SU-DHL-6 (cell line): Measurements from ENCODE around the gene SURF2.
"Not testable (repeated sequence)": the region's sequence is repeated elsewhere in the genome, so short reads cannot be mapped to it uniquely, and the experiment has no call there.

Source experiments
- H2AFZ ChIP-seq: fragments of 200-600 bp; sonication (generic); 2 replicates; pipeline ENCODE4 v1.6.1; 2014; ENCODE audit warnings: low read depth, mild to moderate bottlenecking, moderate library complexity, mixed read lengths, antibody characterized with exemption, low read length; ENCODE audit not compliant: severe bottlenecking
- H3F3A ChIP-seq: fragments of 200-600 bp; shearing (Covaris generic); 2 replicates; pipeline ENCODE4 v1.6.0; 2016; ENCODE audit warnings: antibody characterized with exemption, mild to moderate bottlenecking; ENCODE audit not compliant: insufficient read depth
- H3K27ac ChIP-seq: fragments of 200-600 bp; sonication (generic); 2 replicates; pipeline ENCODE4 v1.5.1; 2016; ENCODE audit warnings: low read depth, mild to moderate bottlenecking, low read length, moderate library complexity, mixed read lengths
- H3K27me3 ChIP-seq: fragments of 200-600 bp; sonication (generic), shearing (Covaris generic); 2 replicates; pipeline ENCODE4 v1.6.0; 2014; ENCODE audit warnings: mild to moderate bottlenecking, low read length
- H3K36me3 ChIP-seq: fragments of 200-600 bp; sonication (generic); 2 replicates; pipeline ENCODE4 v1.6.1; 2014; ENCODE audit warnings: mild to moderate bottlenecking, low read length, mixed read lengths
- H3K4me2 ChIP-seq: fragments of 300-600, 200-600 bp; shearing (Covaris generic), sonication (generic); 2 replicates; pipeline ENCODE4 v1.6.0; 2014; ENCODE audit warnings: low read length, low read depth, mild to moderate bottlenecking; ENCODE audit not compliant: poor library complexity, severe bottlenecking
- H3K4me3 ChIP-seq: fragments of 200-600 bp; sonication (generic); 2 replicates; pipeline ENCODE4 v1.5.1; 2014; ENCODE audit warnings: antibody characterized with exemption, low read length, mild to moderate bottlenecking, mixed read lengths; ENCODE audit not compliant: insufficient read depth, poor library complexity, severe bottlenecking
- H3K79me2 ChIP-seq: fragments of 200-600 bp; sonication (generic); 2 replicates; pipeline ENCODE4 v1.6.1; 2014; ENCODE audit warnings: mild to moderate bottlenecking, low read length, moderate library complexity; ENCODE audit not compliant: insufficient read depth
- H3K9ac ChIP-seq: fragments of 200-600 bp; sonication (generic); 2 replicates; pipeline ENCODE4 v1.7.0; 2014; ENCODE audit warnings: mild to moderate bottlenecking, low read length
- H3K9me2 ChIP-seq: fragments of 200-600 bp; sonication (generic); replicated peaks from 2 replicates; pipeline ENCODE4 v1.6.1; 2014; ENCODE audit warnings: low read length; ENCODE audit not compliant: insufficient read depth
- H3K9me3 ChIP-seq: fragments of 200-600 bp; sonication (generic); 2 replicates; pipeline ENCODE4 v1.6.1; 2014; ENCODE audit warnings: low read length, mixed read lengths; ENCODE audit not compliant: insufficient read depth
- H4K20me1 ChIP-seq: fragments of 200-600 bp; sonication (generic); 2 replicates; pipeline ENCODE4 v1.6.1; 2014; ENCODE audit warnings: low read depth, mild to moderate bottlenecking, antibody characterized with exemption, low read length, moderate library complexity, mixed read lengths
- CTCF ChIP-seq: fragments of 200-600 bp; sonication (generic); IDR thresholded peaks from one replicate; pipeline ENCODE4 v1.5.1; 2017; ENCODE audit warnings: antibody characterized with exemption, mild to moderate bottlenecking, low read length, moderate library complexity; ENCODE audit not compliant: insufficient read depth, poor library complexity, severe bottlenecking
- EZH2phosphoT487 ChIP-seq: fragments of 200-600 bp; sonication (generic), shearing (Covaris generic); conservative IDR thresholded peaks from 2 replicates; pipeline ENCODE4 v1.6.1; 2018; ENCODE audit warnings: mild to moderate bottlenecking, antibody characterized with exemption, low read length, moderate library complexity, mixed read lengths

Gene SURF2

DNA sequence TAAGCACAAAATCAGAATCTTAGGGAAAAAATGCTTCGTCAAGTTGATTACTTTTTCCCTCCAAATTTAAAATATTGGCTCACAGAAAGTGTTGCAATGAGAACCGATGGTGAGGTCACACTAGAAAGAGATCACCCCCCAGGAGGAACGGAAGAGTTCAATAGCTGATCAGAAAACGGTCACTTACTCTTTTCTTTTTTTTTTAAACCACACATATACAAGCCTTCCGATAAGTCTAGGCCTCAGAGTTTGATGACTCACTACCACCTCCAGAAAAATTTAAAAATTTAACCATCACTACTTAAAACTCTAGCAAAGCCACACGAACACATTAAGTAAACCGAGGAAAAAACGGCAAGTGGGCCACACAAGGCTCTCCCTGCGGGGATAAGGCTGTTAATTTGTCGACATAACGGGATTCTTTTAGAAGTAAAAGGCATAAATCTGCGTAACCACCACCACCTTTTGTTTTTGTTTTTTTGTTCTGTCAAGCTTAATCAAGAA lies 18.3 kb downstream of the SURF2 start:
- no peaks in the 10 kb centered on the region; the same call in 1 of the 2 replicates for H4K20me1 ChIP-seq
- H3K4me2 ChIP-seq = peak overlapping the region; percentile 99
- no peaks in the 10 kb centered on the region for H3K36me3 ChIP-seq
- peaks cover 5% of the 10 kb centered on the region; the same call in 1 of the 2 replicates for H3F3A ChIP-seq
- no peaks in the 10 kb centered on the region for H3K9me2 ChIP-seq
- TF ChIP-seq EZH2phosphoT487 (no peak), CTCF (no peak)
- H3K27me3 ChIP-seq = no peaks in the 10 kb centered on the region
- H3K9ac ChIP-seq = peak overlapping the region; percentile 79
- H3K9me3 ChIP-seq = no peaks in the 10 kb centered on the region
- peak overlapping the region; percentile 35 for H2AFZ ChIP-seq
- peaks cover 57% of the 10 kb centered on the region for H3K79me2 ChIP-seq
- peak overlapping the region; percentile 30; the same call in 1 of the 2 replicates for H3K27ac ChIP-seq
- H3K4me3 ChIP-seq = peak overlapping the region; percentile 99

DNA sequence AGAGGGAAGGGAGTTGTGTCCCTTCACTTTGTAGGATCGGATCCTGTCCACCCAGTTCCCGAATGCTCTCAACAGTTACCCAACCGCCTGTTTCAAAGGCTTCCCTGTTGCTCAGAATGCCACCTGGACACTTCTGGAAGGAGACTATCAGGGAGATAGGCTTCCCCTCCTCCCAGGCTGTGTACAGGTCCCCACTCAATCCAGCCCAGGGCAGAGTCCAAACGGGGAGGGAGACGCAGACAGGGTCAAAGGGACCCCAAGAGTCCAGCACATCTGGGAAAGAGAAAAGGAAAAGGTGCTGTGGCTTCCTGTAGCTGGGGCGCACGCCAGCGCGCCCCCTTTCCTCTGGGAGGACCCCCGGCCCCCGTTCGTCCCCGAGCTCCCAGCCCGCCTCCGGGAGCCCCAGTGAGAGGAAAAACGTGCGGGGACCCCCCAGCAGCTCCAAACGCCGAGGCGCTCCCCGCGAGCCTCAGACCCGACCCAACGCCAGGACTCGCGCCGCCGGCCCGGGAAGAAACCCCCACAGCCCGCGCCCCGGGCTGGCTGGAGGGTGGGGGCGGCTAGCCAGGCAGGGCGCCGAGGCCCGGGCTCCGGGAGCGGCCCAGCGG lies 18.9 kb downstream of the SURF2 start:
- TF ChIP-seq EZH2phosphoT487 (no peak), CTCF (peak; percentile 39)
- peak overlapping the region; percentile 30 for H3K27ac ChIP-seq
- peak overlapping the region; percentile 79 for H3K9ac ChIP-seq
- no peaks in the 10 kb centered on the region for H3K36me3 ChIP-seq
- H3K9me3 ChIP-seq = no peaks in the 10 kb centered on the region
- no peaks in the 10 kb centered on the region; the same call in 1 of the 2 replicates for H4K20me1 ChIP-seq
- no peaks in the 10 kb centered on the region for H3K9me2 ChIP-seq
- H3K4me2 ChIP-seq = peak overlapping the region; percentile 99
- H3K79me2 ChIP-seq = peaks cover 52% of the 10 kb centered on the region
- H3K4me3 ChIP-seq = peak overlapping the region; percentile 99
- peaks cover 5% of the 10 kb centered on the region; the same call in 1 of the 2 replicates for H3F3A ChIP-seq
- H2AFZ ChIP-seq = peak overlapping the region; percentile 35
- no peaks in the 10 kb centered on the region for H3K27me3 ChIP-seq

DNA sequence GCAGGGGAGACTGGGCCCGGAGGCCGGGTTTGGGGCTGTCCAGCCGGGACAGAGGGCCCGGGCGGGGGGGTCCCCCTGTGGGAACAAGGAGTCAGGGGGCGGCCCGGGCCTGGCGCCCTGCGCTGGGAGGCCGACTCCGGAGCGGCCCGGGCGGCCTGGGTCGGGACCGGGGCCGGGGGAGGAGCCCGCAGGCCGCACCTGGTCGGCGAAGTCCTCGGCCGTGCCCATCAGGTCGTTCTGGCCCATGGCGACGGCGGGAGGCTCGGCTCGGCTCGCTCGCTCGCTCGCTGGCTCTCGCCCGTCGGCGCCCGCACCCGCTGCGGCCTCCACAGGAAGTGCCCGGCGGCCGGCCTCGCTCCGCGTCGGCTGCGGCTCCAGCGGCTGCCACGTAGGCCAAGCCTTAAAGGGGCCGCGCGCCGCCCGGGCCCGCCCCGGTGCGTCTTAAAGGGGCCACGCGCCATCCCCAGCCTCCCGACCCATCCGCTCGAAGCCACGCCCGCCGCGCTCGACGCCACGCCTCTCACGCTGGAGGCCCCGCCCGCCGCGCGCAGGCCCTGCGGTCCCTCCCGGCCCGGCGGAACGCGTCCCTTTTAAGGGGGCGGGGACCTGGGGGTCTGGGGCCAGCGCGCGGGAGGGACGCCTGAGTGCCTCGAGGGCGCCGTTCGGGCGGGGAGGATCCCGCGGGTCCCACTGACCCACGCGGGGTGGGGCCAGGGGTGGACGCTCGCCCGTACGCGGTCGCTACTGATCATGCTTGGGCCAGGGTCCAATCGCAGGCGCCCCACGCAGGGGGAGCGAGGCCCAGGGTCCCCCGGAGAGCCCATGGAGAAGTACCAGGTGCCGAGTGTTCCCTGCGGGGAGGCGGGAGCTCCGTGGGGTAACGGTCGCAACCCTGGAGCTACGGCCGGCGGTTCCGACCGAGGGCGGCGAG lies 19.6 kb downstream of the SURF2 start, which contains the start of the genes STKLD1 and SURF4:
Gene STKLD1 (plus strand): TSS at position 643 of the 931 bp plus-strand sequence. CDS start 108 bp downstream, at position 751.
Gene SURF4 (minus strand): TSS at position 337 of the 931 bp plus-strand sequence. CDS start 91 bp downstream, at position 246.
- no peaks in the 10 kb centered on the region for H3K9me2 ChIP-seq
- H3K27me3 ChIP-seq = no peaks in the 10 kb centered on the region
- peaks cover 5% of the 10 kb centered on the region; the same call in 1 of the 2 replicates for H3F3A ChIP-seq
- H3K36me3 ChIP-seq = no peaks in the 10 kb centered on the region
- no peak for TF ChIP-seq CTCF
- peak within 1 kb of the TSS; percentile 69 for H2AFZ ChIP-seq
- no peaks in the 10 kb centered on the region for H3K9me3 ChIP-seq
- peak within 1 kb of the TSS; percentile 30 for H3K27ac ChIP-seq
- H3K4me2 ChIP-seq = peak within 1 kb of the TSS; percentile 99
- H3K9ac ChIP-seq = peak within 1 kb of the TSS; percentile 79
- H3K4me3 ChIP-seq = peak within 1 kb of the TSS; percentile 99
- no peaks in the 10 kb centered on the region; the same call in 1 of the 2 replicates for H4K20me1 ChIP-seq
- H3K79me2 ChIP-seq = peaks cover 44% of the 10 kb centered on the region

GRCh38 chr9:133377280-133377679 lies 20.9 kb downstream of the SURF2 start:
- not testable (repeated sequence) for H3K27me3 ChIP-seq, H2AFZ ChIP-seq, H3K4me3 ChIP-seq, H3F3A ChIP-seq, H3K9me3 ChIP-seq, H3K9ac ChIP-seq, H3K4me2 ChIP-seq, H3K9me2 ChIP-seq, H3K36me3 ChIP-seq, H3K27ac ChIP-seq, H4K20me1 ChIP-seq
- H3K79me2 ChIP-seq = peaks cover 32% of the 10 kb centered on the region
